ENCODE data around the gene ARHGEF5.
"Not testable (repeated sequence)": the region's sequence is repeated elsewhere in the genome, so short reads cannot be mapped to it uniquely, and the experiment has no call there.

Gene ARHGEF5

DNA sequence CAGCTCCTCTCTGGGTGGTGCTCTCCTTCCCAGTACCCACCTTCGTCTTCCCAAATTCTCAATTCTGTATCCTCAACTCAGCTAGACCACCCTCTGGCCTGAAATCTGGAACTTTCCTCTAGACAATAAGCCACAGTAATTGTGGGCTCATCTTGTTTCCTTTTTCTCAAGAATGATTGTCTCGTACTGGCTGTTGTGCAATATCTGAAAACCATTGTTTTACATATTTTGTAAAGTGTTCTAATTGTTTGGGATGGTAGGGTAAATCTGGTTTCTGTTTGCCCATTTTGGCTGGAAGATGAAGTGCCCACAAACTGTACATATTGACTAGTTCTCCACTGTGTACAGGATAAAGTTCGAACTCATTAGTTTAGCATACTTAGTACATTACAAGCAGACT, 59.6 kb downstream of the ARHGEF5 start:
- TF ChIP-seq L3MBTL2 (conservative IDR thresholded peaks at IDR 0.05) (no peak), TARDBP (IDR thresholded peaks at IDR 0.05) (no peak), CTBP1 (IDR thresholded peaks at IDR 0.05; ENCODE audit: borderline replicate concordance) (no peak), ZNF384 (IDR thresholded peaks at IDR 0.05) (no peak), BHLHE40 (IDR thresholded peaks at IDR 0.05; ENCODE audit: borderline replicate concordance) (no peak), ARNT (IDR thresholded peaks at IDR 0.05) (no peak), SUZ12 (IDR thresholded peaks at IDR 0.05) (no peak)
- DNase-seq (ENCODE audit: extremely low spot score), result no peak
- ChIA-PET POLR2A (no interaction called here), CTCF (no interaction called here)

DNA sequence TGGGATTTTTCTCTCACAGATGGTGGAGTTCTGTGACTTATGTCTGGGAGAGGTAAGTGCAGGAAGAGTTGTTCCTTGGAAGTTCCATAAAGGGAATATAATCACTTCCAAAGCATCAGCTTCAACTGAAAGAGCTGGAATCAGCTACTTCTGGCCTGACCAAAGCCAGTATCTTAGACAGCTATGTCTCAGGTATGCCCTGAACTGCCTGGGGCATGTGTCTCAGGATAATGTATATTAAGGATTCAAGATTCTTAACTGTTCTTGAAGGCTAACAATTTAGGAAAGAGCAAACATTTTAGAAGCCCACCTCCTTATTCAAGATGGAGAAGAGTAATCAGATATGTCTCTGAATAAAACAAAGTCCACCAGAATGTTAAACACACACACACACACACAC, 60.7 kb downstream of the ARHGEF5 start:
- ChIA-PET POLR2A (no interaction called here), CTCF (interaction anchor here (0.5 kb wide), 1 partner anchor 84 kb away, joined by 3 read pairs; no protein-coding TSS in a partner anchor)
- TF ChIP-seq FOXM1 (IDR thresholded peaks at IDR 0.05; ENCODE audit: borderline replicate concordance) (no peak), ARNT (IDR thresholded peaks at IDR 0.05) (no peak), SUZ12 (IDR thresholded peaks at IDR 0.05) (no peak), L3MBTL2 (conservative IDR thresholded peaks at IDR 0.05) (no peak), CTBP1 (IDR thresholded peaks at IDR 0.05; ENCODE audit: borderline replicate concordance) (no peak), ZNF384 (IDR thresholded peaks at IDR 0.05) (no peak), NFRKB (IDR thresholded peaks at IDR 0.05) (no peak), HDGF (IDR thresholded peaks at IDR 0.05; ENCODE audit: borderline replicate concordance) (no peak), LEF1 (IDR thresholded peaks at IDR 0.05; ENCODE audit: borderline replicate concordance) (no peak), ELF4 (IDR thresholded peaks at IDR 0.05) (no peak)
- DNase-seq (ENCODE audit: extremely low spot score), result no peak

DNA sequence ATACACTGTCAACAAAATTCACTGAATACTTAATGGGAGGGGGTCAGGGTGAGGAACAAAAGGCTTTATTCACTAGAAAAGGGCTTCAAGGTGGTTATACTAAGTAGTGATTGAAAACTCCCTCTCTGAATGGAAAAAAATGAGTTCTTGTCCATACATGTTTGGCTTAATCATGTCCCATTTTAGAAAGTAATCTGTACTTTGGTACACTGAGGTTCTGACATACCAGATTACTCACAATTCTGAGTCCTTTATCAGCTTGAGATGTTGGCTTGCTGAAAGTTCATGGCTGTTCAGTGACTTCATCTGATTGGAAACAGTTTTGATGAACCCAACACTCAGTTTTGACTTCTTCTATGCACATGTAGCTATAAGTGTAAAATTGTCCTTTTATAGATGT, 61.1 kb downstream of the ARHGEF5 start:
- CTCF ChIA-PET, result interaction anchor here (0.5 kb wide), 1 partner anchor 84 kb away, joined by 3 read pairs; no protein-coding TSS in a partner anchor
- TF ChIP-seq LEF1 (IDR thresholded peaks at IDR 0.05; ENCODE audit: borderline replicate concordance) (no peak), CTBP1 (IDR thresholded peaks at IDR 0.05; ENCODE audit: borderline replicate concordance) (no peak), L3MBTL2 (conservative IDR thresholded peaks at IDR 0.05) (no peak), ZNF384 (IDR thresholded peaks at IDR 0.05) (no peak), TARDBP (IDR thresholded peaks at IDR 0.05) (no peak), NFRKB (IDR thresholded peaks at IDR 0.05) (no peak)
- TF ChIP-seq, protein P1, sequence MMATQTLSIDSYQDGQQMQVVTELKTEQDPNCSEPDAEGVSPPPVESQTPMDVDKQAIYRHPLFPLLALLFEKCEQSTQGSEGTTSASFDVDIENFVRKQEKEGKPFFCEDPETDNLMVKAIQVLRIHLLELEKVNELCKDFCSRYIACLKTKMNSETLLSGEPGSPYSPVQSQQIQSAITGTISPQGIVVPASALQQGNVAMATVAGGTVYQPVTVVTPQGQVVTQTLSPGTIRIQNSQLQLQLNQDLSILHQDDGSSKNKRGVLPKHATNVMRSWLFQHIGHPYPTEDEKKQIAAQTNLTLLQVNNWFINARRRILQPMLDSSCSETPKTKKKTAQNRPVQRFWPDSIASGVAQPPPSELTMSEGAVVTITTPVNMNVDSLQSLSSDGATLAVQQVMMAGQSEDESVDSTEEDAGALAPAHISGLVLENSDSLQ (IDR thresholded peaks at IDR 0.05), result no peak
- no peak for DNase-seq (ENCODE audit: extremely low spot score)
- POLR2A ChIA-PET, result no interaction called here

- CTCF ChIA-PET; POLR2A ChIA-PET; DNase-seq (ENCODE audit: extremely low spot score): not testable (repeated sequence)
These were observed 63.7 kb downstream of the ARHGEF5 start for GRCh38 chr7:144418931-144419330.

DNA sequence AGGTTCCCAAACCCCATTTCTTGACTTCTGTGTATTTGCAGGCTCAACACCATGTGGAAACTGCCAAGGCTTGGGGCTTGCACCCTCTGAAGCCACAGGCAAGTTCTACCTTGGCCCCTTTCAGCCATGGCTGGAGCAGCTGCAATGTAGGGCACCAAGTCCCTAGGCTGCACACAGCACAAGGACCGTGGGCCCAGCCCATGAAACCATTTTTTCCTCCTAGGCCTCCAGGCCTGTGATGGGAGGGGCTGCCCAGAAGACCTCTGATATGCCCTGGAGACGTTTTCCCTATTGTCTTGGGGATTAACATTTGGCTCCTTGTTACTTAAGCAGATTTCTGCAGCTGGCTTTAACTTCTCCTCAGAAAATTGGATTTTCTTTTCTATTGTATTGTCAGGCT, 72.3 kb downstream of the ARHGEF5 start:
- POLR2A ChIA-PET; DNase-seq (ENCODE audit: extremely low spot score); CTCF ChIA-PET: not testable (repeated sequence)

DNA sequence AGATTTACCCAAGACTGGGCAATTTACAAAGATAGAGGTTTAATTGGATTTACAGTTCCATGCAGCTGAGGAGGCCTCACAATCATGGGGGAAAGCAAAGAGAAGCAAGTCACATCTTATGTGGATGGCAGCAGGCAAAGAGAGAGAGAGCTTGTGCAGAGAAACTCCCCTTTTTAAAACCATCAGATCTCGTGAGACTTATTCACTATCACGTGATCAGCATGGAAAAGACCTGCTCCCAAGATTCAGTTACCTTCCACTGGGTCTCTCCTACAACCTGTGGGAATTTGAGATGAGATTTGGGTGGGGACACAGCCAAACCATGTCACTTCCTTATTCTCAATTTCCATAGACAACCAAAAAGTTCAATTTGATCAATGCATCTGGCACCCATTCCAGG, 73.2 kb downstream of the ARHGEF5 start:
- CTCF ChIA-PET, result no interaction called here
- POLR2A ChIA-PET, result no interaction called here
- no peak for TF ChIP-seq SUZ12 (IDR thresholded peaks at IDR 0.05)
- TF ChIP-seq ZNF384 (IDR thresholded peaks at IDR 0.05), result no peak
- no peak for TF ChIP-seq NFRKB (IDR thresholded peaks at IDR 0.05)
- no peak for TF ChIP-seq FOXM1 (IDR thresholded peaks at IDR 0.05; ENCODE audit: borderline replicate concordance)
- TF ChIP-seq LEF1 (IDR thresholded peaks at IDR 0.05; ENCODE audit: borderline replicate concordance), result no peak
- TF ChIP-seq TARDBP (IDR thresholded peaks at IDR 0.05), result no peak
- no peak for TF ChIP-seq L3MBTL2 (conservative IDR thresholded peaks at IDR 0.05)
- TF ChIP-seq, protein P1 (IDR thresholded peaks at IDR 0.05), result no peak
- TF ChIP-seq CTBP1 (IDR thresholded peaks at IDR 0.05; ENCODE audit: borderline replicate concordance), result no peak
- no peak for TF ChIP-seq BHLHE40 (IDR thresholded peaks at IDR 0.05; ENCODE audit: borderline replicate concordance)
- TF ChIP-seq ARNT (IDR thresholded peaks at IDR 0.05), result no peak
- no peak for TF ChIP-seq SP1 (IDR thresholded peaks at IDR 0.05)
- no peak for TF ChIP-seq FOXA1 (IDR thresholded peaks at IDR 0.05)
- TF ChIP-seq FOXK2 (IDR thresholded peaks at IDR 0.05), result no peak
- no peak for TF ChIP-seq HDGF (IDR thresholded peaks at IDR 0.05; ENCODE audit: borderline replicate concordance)
- no peak for TF ChIP-seq ELF4 (IDR thresholded peaks at IDR 0.05)
- no peak for DNase-seq (ENCODE audit: extremely low spot score)
